Tibial nerve (tissue), 4 donors: Measurements from ENCODE around the gene NKD2. TPM values are rescaled to one million over a fixed set of nuclear protein-coding genes. Genes with fewer than 3 reads are reported as not detected.

Source experiments
- DNase-seq, 2 donors: peaks; one replicate each; pipeline ENCODE4 v3.0.0-alpha.2; 2019; ENCODE audit warnings: low spot score in 2 of 2
- H3K27ac ChIP-seq, 4 donors: fragments of 200-600 bp; sonication (generic) in 3 of 4; one replicate each; pipeline ENCODE4 v1.5.1; 2017 to 2019; ENCODE audit warnings: mild to moderate bottlenecking in 1 of 4
- H3K27me3 ChIP-seq, 2 donors: fragments of 200-600 bp; sonication (generic) in 1 of 2; one replicate each; pipeline versions ENCODE4 v1.5.1 to v1.6.0; 2017 to 2019
- H3K36me3 ChIP-seq, 3 donors: fragments of 200-600 bp; sonication (generic); one replicate each; pipeline ENCODE4 v1.5.1; 2018 to 2019
- H3K4me1 ChIP-seq, 4 donors: fragments of 200-600 bp; sonication (generic) in 3 of 4; one replicate each; pipeline ENCODE4 v1.5.1; 2017 to 2019
- H3K4me3 ChIP-seq, 4 donors: fragments of 200-600 bp; sonication (generic) in 3 of 4; one replicate each; pipeline ENCODE4 v1.5.1; 2017 to 2019; ENCODE audit warnings: mild to moderate bottlenecking in 1 of 4, moderate library complexity in 1 of 4
- H3K9me3 ChIP-seq, 4 donors: fragments of 200-600 bp; sonication (generic) in 3 of 4; one replicate each; pipeline ENCODE4 v1.5.1; 2017 to 2019
- CTCF ChIP-seq, 5 experiments: fragments of 200-600 bp in 3 of 5; fragments of 450-650 bp in 2 of 5; sonication (generic) in 3 of 5; IDR thresholded peaks; one replicate each; pipeline ENCODE4 v1.5.1; 2016 to 2019; ENCODE audit warnings: antibody characterized with exemption in 5 of 5, mild to moderate bottlenecking in 3 of 5, moderate library complexity in 2 of 5
- EP300 ChIP-seq, 2 donors: sonication (generic); formaldehyde crosslinking; IDR thresholded peaks; one replicate each; pipeline ENCODE4 v1.6.1; 2017; ENCODE audit warnings: antibody characterized with exemption in 2 of 2, mild to moderate bottlenecking in 1 of 2
- POLR2A ChIP-seq, 2 donors: fragments of 450-650 bp; IDR thresholded peaks; one replicate each; pipeline ENCODE4 v1.6.1; 2017; ENCODE audit warnings: antibody characterized with exemption in 2 of 2, mild to moderate bottlenecking in 2 of 2, moderate library complexity in 2 of 2
- WGBS, 2 donors: methylation state at CpG; one replicate each; pipeline ENCODE4 v1.1.5; 2018; 5-methylcytosine and 5-hydroxymethylcytosine counted together
- total RNA-seq, 4 donors: library from RNA; depleted of rRNA; stranded (reverse); fragments of >200 nt; gene quantifications; one replicate each; pipeline ENCODE4 v1.1.0, GENCODE V29; 2016

The NKD2 gene
- total RNA-seq, 4 donors from 2014 or later, result 0.60 to 4.7 TPM; not detected in 2

GRCh38 chr5:1039210-1039548 lies 30.6 kb downstream of the NKD2 start:
- DNase-seq, result no peak
- WGBS, 2 donors, result 88 to 89% methylated on average over 16 of the region's 16 CpGs
- no peaks in the 10 kb centered on the region for H3K36me3 ChIP-seq
- no peaks in the 10 kb centered on the region for H3K4me1 ChIP-seq
- H3K27ac ChIP-seq, result no peak overlapping the region
- H3K4me3 ChIP-seq, result no peak overlapping the region
- H3K27me3 ChIP-seq, result no peaks in the 10 kb centered on the region
- no peaks in the 10 kb centered on the region for H3K9me3 ChIP-seq
- TF ChIP-seq EP300 (IDR thresholded peaks at IDR 0.05) (no peak), POLR2A (IDR thresholded peaks at IDR 0.05) (no peak), CTCF (IDR thresholded peaks at IDR 0.05) (no peak)

GRCh38 chr5:1039706-1040260 lies 31.2 kb downstream of the NKD2 start:
- WGBS, 2 donors, result 91 to 95% methylated on average over 18 of the region's 18 CpGs
- TF ChIP-seq POLR2A (IDR thresholded peaks at IDR 0.05), result no peak
- no peak for TF ChIP-seq EP300 (IDR thresholded peaks at IDR 0.05)
- TF ChIP-seq CTCF (IDR thresholded peaks at IDR 0.05), result no peak
- no peak overlapping the region for H3K4me3 ChIP-seq
- no peaks in the 10 kb centered on the region for H3K9me3 ChIP-seq
- H3K36me3 ChIP-seq, result no peaks in the 10 kb centered on the region
- H3K27ac ChIP-seq, result no peak overlapping the region
- H3K4me1 ChIP-seq, result no peaks in the 10 kb centered on the region
- no peak for DNase-seq
- no peaks in the 10 kb centered on the region for H3K27me3 ChIP-seq

GRCh38 chr5:1040571-1040970 lies 32.0 kb downstream of the NKD2 start:
- WGBS, 2 donors, result 90 to 91% methylated on average over 10 of the region's 10 CpGs
- TF ChIP-seq POLR2A (IDR thresholded peaks at IDR 0.05) (no peak), EP300 (IDR thresholded peaks at IDR 0.05) (no peak), CTCF (IDR thresholded peaks at IDR 0.05) (no peak)
- Histone ChIP-seq H3K27me3 (no peaks in the 10 kb centered on the region), H3K4me1 (no peaks in the 10 kb centered on the region), H3K9me3 (no peaks in the 10 kb centered on the region), H3K4me3 (no peak overlapping the region), H3K36me3 (no peaks in the 10 kb centered on the region), H3K27ac (no peak overlapping the region)
- DNase-seq, result no peak

DNA sequence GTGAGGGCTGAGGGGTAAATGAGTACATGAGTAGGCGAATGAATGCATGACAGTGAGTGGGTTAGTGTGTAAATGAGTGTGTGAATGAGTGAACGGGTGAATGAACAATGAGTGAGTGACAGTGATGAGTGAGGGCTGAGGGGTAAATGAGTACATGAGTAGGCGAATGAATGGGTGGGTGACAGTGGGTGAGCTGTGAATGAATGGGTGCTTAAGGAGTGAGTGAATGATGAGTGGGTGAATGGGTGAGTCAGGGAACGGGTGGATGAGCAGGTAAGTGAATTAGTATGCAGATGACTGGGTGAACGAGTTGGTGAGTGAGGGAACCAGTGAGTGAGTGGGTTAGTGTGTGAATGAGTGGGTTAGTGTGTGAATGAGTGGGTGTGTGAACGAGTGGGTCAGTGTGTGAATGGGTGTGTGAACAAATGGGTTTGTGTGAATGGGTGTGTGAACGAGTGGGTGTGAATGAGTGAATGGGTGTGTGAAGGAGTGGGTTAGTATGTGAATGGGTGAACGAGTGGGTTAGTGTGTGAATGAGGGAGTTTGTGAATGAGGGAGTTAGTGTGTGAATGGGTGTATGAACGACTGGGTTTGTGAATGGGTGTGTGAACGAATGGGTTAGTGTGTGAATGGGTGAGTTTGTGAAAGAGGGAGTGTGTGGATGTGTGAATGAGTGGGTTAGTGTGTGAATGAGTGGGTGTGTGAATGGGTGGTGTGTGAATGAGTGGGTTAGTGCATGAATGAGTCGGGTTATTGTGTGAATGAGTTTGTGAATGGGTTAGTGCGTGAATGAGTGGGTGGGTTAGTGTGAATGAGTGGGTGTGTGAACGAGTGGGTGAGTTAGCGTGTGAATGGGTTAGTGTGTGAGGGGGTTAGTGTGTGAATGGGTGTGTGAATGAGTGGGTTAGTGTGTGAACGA lies 32.9 kb downstream of the NKD2 start:
- Histone ChIP-seq H3K9me3 (no peaks in the 10 kb centered on the region), H3K4me1 (no peaks in the 10 kb centered on the region), H3K36me3 (no peaks in the 10 kb centered on the region), H3K4me3 (no peak overlapping the region), H3K27me3 (no peaks in the 10 kb centered on the region), H3K27ac (no peak overlapping the region)
- DNase-seq, result no peak
- TF ChIP-seq EP300 (IDR thresholded peaks at IDR 0.05) (no peak), CTCF (IDR thresholded peaks at IDR 0.05) (no peak), POLR2A (IDR thresholded peaks at IDR 0.05) (no peak)
- 77 to 80% methylated on average over 15 of the region's 15 CpGs for WGBS, 2 donors

DNA sequence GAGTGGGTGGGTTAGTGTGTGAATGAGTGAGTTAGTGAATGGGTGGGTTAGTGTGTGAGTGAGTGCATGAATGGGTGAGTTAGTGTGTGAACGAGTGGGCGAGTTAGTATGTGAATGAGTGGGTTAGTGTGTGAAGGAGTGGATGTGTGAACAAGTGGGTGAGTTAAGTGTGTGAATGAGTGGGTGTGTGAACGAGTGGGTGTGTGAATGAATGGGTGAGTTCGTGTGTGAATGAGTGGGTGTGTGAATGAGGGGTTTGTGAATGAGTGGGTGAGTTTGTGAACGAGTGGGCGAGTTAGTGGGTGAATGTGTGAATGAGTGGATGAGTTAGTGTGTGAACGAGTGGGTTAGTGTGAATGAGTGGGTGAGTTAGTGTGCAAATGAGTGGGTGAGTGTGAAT lies 34.0 kb downstream of the NKD2 start:
- 83 to 88% methylated on average over 7 of the region's 7 CpGs for WGBS, 2 donors
- DNase-seq, result no peak
- H3K27me3 ChIP-seq, result no peaks in the 10 kb centered on the region

More for the DNA sequence above, 34.0 kb downstream of the NKD2 start:
- Histone ChIP-seq H3K9me3 (no peaks in the 10 kb centered on the region), H3K4me1 (no peaks in the 10 kb centered on the region), H3K36me3 (no peaks in the 10 kb centered on the region), H3K27ac (no peak overlapping the region), H3K4me3 (no peak overlapping the region)
- TF ChIP-seq EP300 (IDR thresholded peaks at IDR 0.05), result no peak
- no peak for TF ChIP-seq POLR2A (IDR thresholded peaks at IDR 0.05)
- TF ChIP-seq CTCF (IDR thresholded peaks at IDR 0.05), result no peak
